ENCODE results near the gene TRUB1.
A peak's percentile ranks its signal among the peaks of the same experiment; 100 is the strongest.
"Not testable (repeated sequence)": the region's sequence is repeated elsewhere in the genome, so short reads cannot be mapped to it uniquely, and the experiment has no call there.

TRUB1 gene

GRCh38 chr10:114937962-114938855 lies at the start of gene TRUB1:
TSS of gene TRUB1 (plus strand) at chr10:114938195. CDS start at chr10:114938254, 59 bp downstream.
- peak; percentile 90 for DNase-seq (ENCODE audit: low spot score)

DNA sequence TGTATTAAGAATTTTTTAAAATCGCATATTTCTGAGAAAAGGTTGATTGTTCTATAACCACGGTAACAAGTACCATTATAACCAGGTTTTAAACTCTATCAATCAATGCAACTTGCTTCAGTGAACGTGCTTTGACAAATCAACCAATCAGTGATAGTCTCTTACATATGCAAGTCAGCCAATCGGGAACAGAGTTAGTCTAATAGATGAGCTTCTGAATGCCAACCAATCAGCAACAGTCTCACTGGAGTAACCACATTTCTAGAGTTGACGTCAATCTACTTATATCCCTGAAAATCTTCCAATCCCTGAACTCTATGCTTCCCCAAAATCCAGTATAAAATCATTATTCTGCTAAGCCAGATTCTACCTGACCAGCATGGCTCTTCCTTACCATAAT lies 44.7 kb upstream of the TRUB1 start:
- DNase-seq (ENCODE audit: low spot score): no peak

DNA sequence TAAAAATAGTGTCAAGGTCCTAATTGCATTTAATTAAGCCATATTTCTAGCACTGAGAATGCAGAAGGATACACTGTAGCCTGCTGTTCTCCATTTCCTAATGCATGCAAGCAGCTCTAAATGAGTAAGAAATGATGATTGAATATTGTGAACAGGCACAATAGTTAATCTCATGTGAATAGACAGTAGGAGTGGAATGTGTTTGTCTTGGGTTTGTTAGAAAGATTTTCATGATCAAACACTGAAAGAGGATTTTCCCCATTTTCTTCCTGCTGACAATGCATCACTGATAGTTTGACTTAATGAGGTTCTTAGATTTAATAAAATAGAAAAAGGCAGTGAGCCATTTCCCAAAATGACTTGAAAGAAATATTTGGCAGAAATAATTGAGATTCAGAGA lies 43.1 kb upstream of the TRUB1 start:
- no peak for DNase-seq (ENCODE audit: low spot score)

- not testable (repeated sequence) for DNase-seq (ENCODE audit: low spot score)
These were observed 41.0 kb upstream of the TRUB1 start for GRCh38 chr10:114897011-114897410.

- no peak for DNase-seq (ENCODE audit: low spot score)
These were observed 40.4 kb upstream of the TRUB1 start for GRCh38 chr10:114897593-114897992.

- no peak for DNase-seq (ENCODE audit: low spot score)
These were observed 38.0 kb upstream of the TRUB1 start for GRCh38 chr10:114899982-114900381.

- DNase-seq (ENCODE audit: low spot score): no peak
These were observed 37.3 kb upstream of the TRUB1 start for GRCh38 chr10:114900658-114901057.

DNA sequence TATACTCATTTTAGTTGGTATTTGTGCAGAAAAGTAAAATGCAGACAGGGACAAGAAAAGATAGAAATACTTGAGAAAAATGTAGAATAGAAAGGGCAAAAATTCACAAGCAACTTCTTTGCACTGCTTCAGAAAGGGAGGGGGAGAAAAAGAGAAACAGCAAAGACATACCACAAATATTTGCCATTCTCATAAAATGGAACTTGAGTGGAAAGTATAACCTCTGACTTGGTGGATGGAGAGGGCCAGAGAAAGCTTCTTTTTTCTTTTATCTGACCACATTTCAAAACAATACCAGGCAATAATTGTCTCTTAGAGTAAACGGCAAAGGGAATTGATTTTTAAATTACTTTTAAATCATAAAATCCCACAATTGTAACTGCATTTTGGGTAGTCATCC lies 35.8 kb upstream of the TRUB1 start:
- DNase-seq (ENCODE audit: low spot score): no peak

DNA sequence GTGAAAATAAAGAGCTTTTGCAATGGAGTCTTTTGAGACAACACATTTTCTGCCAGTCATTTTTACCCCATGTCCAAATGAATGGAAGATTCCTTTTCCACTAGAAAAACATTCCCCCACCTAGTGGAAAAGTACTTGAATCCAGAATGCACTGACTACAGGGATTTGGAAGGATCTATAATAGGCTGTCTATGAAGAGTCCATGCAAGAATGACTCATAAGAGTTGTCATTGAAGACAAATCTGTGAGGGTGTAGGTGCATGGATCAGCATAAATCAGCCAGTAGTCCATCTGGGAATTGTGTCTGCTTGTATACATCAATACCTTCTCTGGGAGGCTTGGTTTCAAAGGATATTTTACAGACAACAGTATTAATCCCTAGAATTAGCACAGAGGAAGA lies 32.5 kb upstream of the TRUB1 start:
- DNase-seq (ENCODE audit: low spot score): no peak

GRCh38 chr10:114906981-114907380 lies 31.0 kb upstream of the TRUB1 start:
- no peak for DNase-seq (ENCODE audit: low spot score)

DNA sequence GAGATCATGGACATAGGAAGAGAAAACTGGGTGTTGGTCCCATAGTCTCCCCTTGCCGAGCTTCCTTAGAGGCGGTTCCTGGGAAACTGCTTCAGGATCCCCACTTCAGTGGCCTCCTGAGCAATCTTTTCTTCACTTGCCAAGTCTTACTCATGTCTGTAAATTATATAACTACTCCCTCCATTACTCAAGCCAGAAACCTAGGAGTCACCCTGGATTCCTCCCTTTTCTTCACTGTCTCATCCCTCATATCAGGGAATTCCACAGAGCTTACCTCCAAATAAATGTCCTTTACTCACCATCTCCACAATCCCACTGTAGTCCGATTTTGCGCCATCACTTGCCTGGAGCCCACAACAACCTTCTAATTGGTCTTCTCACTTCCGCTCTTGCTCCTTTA lies 29.1 kb upstream of the TRUB1 start:
- no peak for DNase-seq (ENCODE audit: low spot score)

- DNase-seq (ENCODE audit: low spot score): no peak
These were observed 26.8 kb upstream of the TRUB1 start for GRCh38 chr10:114911052-114911711.

GRCh38 chr10:114911801-114912469 lies 26.1 kb upstream of the TRUB1 start:
- DNase-seq (ENCODE audit: low spot score): no peak

- DNase-seq (ENCODE audit: low spot score): no peak
These were observed 25.5 kb upstream of the TRUB1 start for GRCh38 chr10:114912470-114912859.

DNA sequence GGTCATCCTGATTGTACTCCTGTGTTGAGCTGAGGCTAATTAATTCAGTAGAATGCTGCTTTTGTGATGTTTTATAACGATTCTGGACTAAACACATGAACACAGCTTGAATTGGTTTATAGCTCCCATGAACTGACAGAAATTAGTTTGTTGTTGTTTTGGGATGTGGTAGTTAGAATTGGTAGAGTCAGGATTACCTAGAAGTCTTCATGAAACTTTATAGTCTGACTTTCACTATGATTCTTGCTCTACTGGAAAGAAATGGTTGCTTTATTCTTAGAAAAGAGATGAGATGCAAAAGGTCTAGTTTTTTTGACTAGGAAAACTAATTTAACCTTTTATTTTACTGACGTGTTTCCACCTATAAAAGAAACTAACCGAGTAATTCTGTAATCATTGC lies 23.4 kb upstream of the TRUB1 start:
- DNase-seq (ENCODE audit: low spot score): no peak

DNA sequence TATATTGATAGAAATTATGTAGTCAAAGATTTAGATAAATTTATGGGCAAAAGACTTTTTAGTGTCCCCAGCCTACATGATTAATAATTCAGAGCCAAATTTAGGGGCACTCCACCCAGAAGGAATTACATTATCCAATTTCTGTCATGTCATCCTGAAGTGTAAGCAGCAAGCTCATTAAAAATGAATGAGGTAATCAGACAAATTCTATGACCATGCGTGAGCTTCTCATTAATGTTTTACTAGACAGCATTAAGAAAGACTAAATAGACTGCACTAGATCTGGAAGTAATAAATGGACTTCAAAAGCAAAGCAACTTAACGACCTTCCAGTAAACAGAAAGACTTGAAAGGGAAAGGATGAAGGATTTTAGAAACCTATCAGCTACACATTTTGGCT lies 22.7 kb upstream of the TRUB1 start:
- no peak for DNase-seq (ENCODE audit: low spot score)

- no peak for DNase-seq (ENCODE audit: low spot score)
These were observed 21.3 kb upstream of the TRUB1 start for GRCh38 chr10:114916653-114917052.

DNA sequence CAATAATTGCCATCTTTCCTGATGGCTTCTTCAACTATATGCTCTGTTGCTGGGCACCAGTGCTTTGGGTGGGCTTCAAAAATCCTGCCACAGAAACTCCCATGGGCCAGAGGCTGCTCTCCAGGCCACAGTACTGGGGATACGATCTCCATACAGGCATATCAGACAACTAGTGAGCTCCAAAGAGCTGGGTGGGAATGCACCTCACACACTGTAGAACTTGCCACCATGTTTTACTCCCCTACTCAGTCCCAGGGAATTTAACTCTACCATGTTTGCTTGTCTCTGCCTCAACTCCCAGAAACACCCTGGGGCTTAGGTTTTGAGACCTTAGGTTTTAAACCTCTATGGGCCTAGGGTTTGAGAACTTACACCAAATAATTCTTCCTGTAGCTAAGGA lies 20.5 kb upstream of the TRUB1 start:
- DNase-seq (ENCODE audit: low spot score): no peak

DNA sequence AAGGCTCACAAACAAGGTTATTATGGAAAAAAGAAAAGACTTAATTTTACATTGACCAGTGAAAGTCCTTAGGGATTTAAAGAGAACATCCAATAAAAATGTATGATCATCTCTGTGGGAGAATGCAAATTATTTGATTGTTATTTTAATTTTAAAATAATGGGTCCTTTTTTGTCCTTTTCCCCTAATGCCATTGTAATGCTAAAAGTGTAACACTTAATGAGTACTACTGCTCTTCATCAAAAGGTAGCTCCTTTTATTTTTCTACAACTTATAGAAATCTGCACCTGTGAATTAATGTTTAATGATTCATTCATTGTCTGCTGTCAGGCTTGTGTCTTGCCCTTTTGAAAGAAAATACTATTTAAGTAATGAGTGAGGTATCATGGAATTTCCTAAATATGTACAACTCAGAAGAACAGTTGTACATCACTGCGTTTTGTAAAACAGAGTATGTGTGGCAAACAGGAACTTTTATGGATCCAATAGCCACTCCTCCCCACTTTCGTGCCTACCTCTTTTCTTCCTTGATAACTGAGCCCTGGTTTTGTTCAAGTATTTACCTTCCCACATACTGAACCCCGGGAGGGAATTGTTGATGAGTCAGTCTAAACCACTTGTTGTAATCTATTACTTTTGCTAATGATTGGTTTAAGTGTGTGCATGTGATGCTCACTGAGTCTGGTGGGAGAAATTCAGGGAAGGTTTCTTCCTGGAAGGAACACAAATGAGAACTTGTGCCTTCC lies 19.9 kb upstream of the TRUB1 start:
- DNase-seq (ENCODE audit: low spot score): no peak

DNA sequence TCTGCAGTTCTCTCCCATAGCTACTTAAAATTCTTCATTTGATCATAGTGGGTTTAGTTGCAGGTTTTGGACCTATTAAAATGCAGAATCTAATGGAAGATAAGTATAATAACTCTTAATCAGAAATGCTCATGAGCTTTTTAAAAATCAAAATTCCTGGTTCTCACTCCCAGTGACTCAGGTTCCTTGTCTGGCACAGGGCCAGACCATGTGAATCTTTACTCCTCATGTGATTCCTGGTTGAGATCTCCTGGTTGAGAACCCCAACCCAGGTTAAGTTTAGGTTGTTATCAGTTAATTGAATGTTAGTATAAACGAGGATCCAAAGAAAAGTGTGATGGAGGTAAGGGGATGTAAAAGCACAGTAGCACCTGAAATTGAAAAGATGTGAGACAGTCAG lies 17.5 kb upstream of the TRUB1 start:
- no peak for DNase-seq (ENCODE audit: low spot score)

DNA sequence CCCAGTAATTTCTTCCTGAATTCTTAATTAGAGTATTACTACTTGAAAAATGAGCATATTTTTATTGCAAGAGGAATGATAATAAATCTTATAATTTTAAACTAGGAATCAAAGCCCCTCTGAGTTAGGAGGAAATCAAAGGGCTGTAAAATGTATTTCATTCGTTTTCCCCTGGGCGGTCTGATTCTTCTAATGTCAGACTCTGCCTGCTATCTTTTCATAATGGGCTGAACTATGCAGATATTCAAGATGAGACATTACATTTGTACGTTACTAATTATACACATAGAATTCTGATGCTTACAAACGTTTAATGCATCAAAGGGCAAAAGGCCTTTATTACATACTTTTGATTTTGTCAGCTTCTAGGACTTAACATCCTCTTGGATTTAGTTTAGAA lies 16.0 kb upstream of the TRUB1 start:
- no peak for DNase-seq (ENCODE audit: low spot score)

GRCh38 chr10:114923551-114923950 lies 14.4 kb upstream of the TRUB1 start:
- DNase-seq (ENCODE audit: low spot score): no peak

Data from hematopoietic multipotent progenitor cell treated with erythropoietin and hydrocortisone succinate and interleukin-3 and kit ligand, for 15 days (in vitro differentiated cells).